NT2/D1 (cell line): ENCODE data around the gene RFX8.

ENCODE experiments used
- DNase-seq: peaks from one replicate; pipeline ENCODE4 v3.0.0-alpha.2; 2011; ENCODE audit warnings: low read depth, low spot score
- H3K27me3 ChIP-seq: 2 replicates; pipeline ENCODE4 v1.6.0; 2011; ENCODE audit warnings: mild to moderate bottlenecking; ENCODE audit not compliant: insufficient read length, insufficient read depth
- H3K36me3 ChIP-seq: 2 replicates; pipeline ENCODE4 v1.6.1; 2011; ENCODE audit warnings: mild to moderate bottlenecking, low read length, mixed read lengths; ENCODE audit not compliant: insufficient read depth, insufficient read length
- H3K4me1 ChIP-seq: 2 replicates; pipeline ENCODE4 v1.5.1; 2011; ENCODE audit not compliant: insufficient read depth, insufficient read length
- H3K4me3 ChIP-seq: 2 replicates; pipeline ENCODE4 v1.5.1; 2011; ENCODE audit warnings: low read depth; ENCODE audit not compliant: insufficient read length
- H3K9ac ChIP-seq: 2 replicates; pipeline ENCODE4 v1.6.0; 2011; ENCODE audit warnings: low read depth; ENCODE audit not compliant: insufficient read length
- H3K9me3 ChIP-seq: 2 replicates; pipeline ENCODE4 v1.5.1; 2011; ENCODE audit warnings: mild to moderate bottlenecking, low read length; ENCODE audit not compliant: insufficient read depth
- SUZ12 ChIP-seq: IDR thresholded peaks from 2 replicates; pipeline ENCODE4 v1.6.1; 2011; ENCODE audit not compliant: insufficient read length, insufficient read depth; ENCODE audit errors: extremely low read depth
- YY1 ChIP-seq: IDR thresholded peaks from 2 replicates; pipeline ENCODE4 v1.6.1; 2011; ENCODE audit not compliant: insufficient read length, insufficient read depth
- ZNF274 ChIP-seq: IDR thresholded peaks from 2 replicates; pipeline ENCODE4 v1.6.1; 2011; ENCODE audit warnings: mild to moderate bottlenecking, low read depth, low read length

The RFX8 gene

DNA sequence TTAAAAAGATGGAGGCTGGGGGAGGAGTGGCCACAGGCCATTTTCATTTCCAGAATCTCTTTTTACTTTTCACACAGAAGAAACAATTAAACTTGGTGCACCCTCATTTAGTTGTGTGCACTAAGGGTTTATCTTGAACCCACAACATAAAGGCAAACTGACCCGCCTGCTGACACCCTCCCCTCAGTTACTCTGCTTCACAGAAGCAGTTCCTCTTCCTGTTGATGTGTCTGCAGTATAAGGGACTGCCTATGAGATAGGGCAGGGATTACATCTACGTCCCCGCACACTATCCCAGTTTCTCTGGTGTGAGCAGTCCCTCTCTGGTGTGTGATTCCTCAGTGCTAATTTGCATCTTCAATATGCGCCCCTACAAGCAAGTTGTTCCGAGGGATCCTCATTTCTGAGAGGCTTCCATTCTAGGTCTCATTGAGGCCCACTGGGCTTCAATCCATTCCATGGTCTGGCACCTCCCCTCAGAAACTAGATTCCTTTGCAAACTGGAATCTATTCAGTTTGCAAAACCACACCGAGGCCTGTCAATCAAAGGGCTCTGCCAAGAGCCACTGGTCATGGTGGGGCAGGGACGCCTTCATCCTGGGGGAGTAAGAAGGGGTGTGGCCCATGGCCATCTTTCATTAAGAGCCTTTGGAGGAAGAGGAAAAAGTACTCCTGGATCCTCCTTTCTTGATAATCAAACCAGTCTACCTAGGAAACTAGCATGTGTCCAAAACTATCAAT is 99.9 kb downstream of the RFX8 start:
- no peak overlapping the region for H3K4me3 ChIP-seq
- DNase-seq: no peak
- peaks cover 9% of the 10 kb centered on the region for H3K4me1 ChIP-seq
- no peaks in the 10 kb centered on the region for H3K36me3 ChIP-seq
- H3K9me3 ChIP-seq: 0 out of 2 replicates have a peak, but pooled peaks cover 6% of the 10 kb centered on the region
- TF ChIP-seq YY1 (no peak), ZNF274 (no peak), SUZ12 (no peak)
- no peak overlapping the region for H3K9ac ChIP-seq
- H3K27me3 ChIP-seq: no peaks in the 10 kb centered on the region

DNA sequence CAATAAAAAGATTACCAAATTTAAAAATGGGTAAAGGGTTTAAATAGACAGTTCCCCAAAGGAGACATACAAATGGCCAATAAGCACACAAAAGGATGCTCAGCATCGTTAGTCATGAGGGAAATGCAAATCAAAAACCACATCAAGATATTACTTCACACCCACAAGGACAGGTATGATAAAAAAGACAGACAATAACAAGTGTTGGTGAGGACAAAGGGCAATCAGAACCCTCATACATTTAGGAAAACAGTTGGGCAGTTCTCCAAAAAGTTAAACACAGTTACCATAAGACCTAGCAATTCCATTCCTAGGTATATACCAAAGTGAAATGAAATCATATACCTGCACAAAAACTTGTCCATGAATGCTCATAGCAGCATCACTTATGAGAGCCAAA is 102.1 kb downstream of the RFX8 start:
- Histone ChIP-seq H3K4me1 (peaks cover 9% of the 10 kb centered on the region), H3K36me3 (no peaks in the 10 kb centered on the region), H3K4me3 (no peak overlapping the region), H3K9me3 (0 out of 2 replicates have a peak, but pooled peaks cover 6% of the 10 kb centered on the region), H3K27me3 (peaks cover 2% of the 10 kb centered on the region), H3K9ac (no peak overlapping the region)
- TF ChIP-seq ZNF274 (no peak), YY1 (no peak)
- no peak for DNase-seq

DNA sequence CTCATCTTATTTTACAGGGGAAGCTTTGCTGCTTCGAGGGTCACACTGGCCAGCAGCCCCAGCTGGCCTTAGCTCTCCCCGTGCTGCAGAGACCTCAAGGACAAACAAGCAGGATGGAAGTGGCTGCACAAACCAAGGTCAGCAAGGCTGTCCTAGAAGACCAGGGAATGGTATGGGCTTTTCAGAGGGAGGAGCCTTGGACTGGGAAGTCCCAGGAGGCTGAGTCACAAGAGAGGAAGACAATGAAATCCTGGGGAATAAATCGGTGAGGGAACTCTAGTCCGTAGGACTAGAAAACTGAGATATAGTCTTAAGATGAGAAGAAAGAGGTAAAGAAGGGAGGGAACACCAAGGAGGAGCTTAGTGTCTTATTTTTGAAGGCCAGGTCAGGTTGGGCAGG is 103.3 kb downstream of the RFX8 start:
- peaks cover 9% of the 10 kb centered on the region for H3K4me1 ChIP-seq
- DNase-seq: no peak
- no peaks in the 10 kb centered on the region for H3K36me3 ChIP-seq
- H3K4me3 ChIP-seq: no peak overlapping the region
- TF ChIP-seq ZNF274: no peak
- TF ChIP-seq YY1: no peak
- TF ChIP-seq SUZ12: no peak
- no peak overlapping the region for H3K9ac ChIP-seq
- H3K9me3 ChIP-seq: 0 out of 2 replicates have a peak, but pooled peaks cover 6% of the 10 kb centered on the region
- H3K27me3 ChIP-seq: peaks cover 2% of the 10 kb centered on the region

DNA sequence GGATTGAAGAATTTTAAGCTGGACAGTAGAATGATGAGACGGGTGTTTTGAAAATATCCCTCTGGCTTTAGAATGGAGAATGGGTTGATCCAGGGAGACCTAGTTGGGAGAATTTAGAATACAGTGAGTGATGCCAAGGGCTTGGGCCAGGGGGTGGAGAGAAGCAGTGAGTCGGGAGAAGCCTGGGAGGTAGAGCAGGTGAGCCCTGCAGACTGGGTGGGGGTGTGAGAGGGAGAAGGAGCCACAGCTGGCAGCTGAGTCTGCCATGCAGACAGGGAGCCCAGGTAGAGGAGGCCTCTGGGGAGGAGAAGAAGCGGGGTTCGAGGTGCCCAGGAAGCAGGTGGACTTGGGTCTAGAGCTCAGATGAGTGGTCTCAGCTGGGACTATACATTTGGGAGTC is 105.8 kb downstream of the RFX8 start:
- TF ChIP-seq ZNF274: no peak
- no peak for TF ChIP-seq SUZ12
- TF ChIP-seq YY1: no peak
- no peaks in the 10 kb centered on the region for H3K36me3 ChIP-seq
- H3K9me3 ChIP-seq: 0 out of 2 replicates have a peak, but pooled peaks cover 6% of the 10 kb centered on the region
- H3K4me3 ChIP-seq: no peak overlapping the region
- DNase-seq: no peak
- H3K4me1 ChIP-seq: peaks cover 9% of the 10 kb centered on the region
- H3K9ac ChIP-seq: no peak overlapping the region
- peaks cover 2% of the 10 kb centered on the region for H3K27me3 ChIP-seq

DNA sequence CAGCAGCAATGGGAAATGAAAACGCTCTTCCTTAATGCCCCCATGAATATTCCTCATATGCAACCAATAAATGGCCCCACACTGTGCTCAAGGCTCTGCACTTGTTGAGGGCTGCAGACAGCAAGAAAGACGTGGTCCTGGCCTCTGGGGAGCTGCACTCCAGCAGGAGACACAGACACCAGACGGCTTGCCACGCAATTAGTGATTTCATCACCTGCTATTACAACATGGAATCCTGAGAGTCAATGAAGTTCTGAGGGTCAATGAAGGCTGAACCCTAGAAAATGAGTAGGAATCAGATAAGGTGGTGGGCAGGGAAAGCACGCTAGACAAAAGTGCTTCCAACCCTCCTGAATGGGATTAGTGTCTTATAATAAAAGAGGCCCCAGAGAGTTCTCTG is 106.5 kb downstream of the RFX8 start:
- DNase-seq: no peak
- peaks cover 9% of the 10 kb centered on the region for H3K4me1 ChIP-seq
- no peak overlapping the region for H3K9ac ChIP-seq

DNA sequence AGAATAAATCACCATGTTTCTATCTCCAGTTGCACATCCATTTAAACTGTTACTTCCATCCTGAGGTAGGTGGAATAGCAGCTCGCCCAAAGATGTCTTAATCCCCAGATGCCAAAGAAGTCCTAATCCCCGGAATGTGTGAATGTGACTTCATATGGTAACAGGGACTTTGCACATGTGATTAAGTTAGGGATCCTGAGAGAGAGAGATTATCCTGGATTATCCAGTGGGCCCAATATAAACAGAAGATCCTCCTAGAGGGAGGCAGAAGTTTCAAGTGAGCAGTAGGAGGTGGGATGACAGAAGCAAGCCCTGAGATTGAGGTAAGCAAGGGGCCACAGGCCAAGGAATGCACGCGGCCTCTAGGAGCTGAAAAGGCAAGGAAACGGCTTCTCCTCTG is 107.4 kb downstream of the RFX8 start:
- Histone ChIP-seq H3K4me1 (peaks cover 9% of the 10 kb centered on the region), H3K9me3 (no peaks in the 10 kb centered on the region), H3K4me3 (no peak overlapping the region), H3K36me3 (no peaks in the 10 kb centered on the region), H3K27me3 (peaks cover 2% of the 10 kb centered on the region), H3K9ac (no peak overlapping the region)
- DNase-seq: no peak
- TF ChIP-seq YY1 (no peak), ZNF274 (no peak), SUZ12 (no peak)

More for the DNA sequence above, 106.5 kb downstream of the RFX8 start:
- no peaks in the 10 kb centered on the region for H3K36me3 ChIP-seq
- TF ChIP-seq ZNF274 (no peak), SUZ12 (no peak), YY1 (no peak)
- no peak overlapping the region for H3K4me3 ChIP-seq
- 0 out of 2 replicates have a peak, but pooled peaks cover 6% of the 10 kb centered on the region for H3K9me3 ChIP-seq
- H3K27me3 ChIP-seq: peaks cover 2% of the 10 kb centered on the region

DNA sequence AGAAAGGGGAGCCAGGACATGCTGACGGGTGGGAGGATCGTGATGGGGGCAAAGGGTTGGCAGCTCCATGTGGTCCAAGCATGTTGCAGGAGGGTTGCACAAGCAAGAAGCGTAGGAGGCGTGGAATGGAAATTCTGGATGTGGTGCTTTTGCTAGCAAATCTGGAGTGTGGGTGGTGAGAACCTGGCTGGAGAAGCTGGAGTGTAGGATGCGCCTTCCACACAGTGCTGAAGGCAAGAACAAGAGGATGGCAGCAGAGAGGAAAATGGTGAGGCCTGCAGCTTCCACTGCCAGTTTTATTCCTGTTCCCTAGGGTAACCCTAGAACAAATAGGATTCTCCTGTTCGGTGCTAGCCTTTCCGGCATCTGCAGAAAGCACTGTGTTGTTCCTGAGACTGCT is 110.0 kb downstream of the RFX8 start:
- peaks cover 2% of the 10 kb centered on the region for H3K27me3 ChIP-seq
- H3K4me1 ChIP-seq: peaks cover 3% of the 10 kb centered on the region
- no peaks in the 10 kb centered on the region for H3K36me3 ChIP-seq
- no peaks in the 10 kb centered on the region for H3K9me3 ChIP-seq
- TF ChIP-seq YY1: no peak
- TF ChIP-seq SUZ12: no peak
- no peak for TF ChIP-seq ZNF274
- H3K9ac ChIP-seq: no peak overlapping the region
- DNase-seq: no peak
- no peak overlapping the region for H3K4me3 ChIP-seq

DNA sequence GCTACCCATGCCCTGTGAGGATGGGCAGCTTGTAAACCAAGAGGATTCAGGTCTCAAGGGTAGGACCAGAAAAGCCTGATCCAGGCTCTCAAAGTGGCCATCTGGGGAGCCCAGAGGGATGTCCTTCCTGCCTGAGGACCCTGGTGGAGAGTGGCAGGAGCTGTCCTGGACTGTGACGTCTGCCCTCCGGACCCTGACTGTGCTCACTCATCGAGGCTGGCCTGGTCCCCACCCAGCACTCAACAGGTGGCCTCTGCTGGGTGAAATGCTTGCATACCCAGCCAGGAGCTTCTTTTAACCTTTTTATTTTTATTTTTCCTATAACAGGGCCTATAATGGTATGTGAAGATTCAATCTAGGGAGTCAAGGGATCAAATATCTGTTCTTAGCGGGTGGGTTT is 112.1 kb downstream of the RFX8 start:
- Histone ChIP-seq H3K27me3 (no peaks in the 10 kb centered on the region), H3K4me3 (no peak overlapping the region), H3K4me1 (peaks cover 3% of the 10 kb centered on the region), H3K9me3 (no peaks in the 10 kb centered on the region), H3K36me3 (no peaks in the 10 kb centered on the region), H3K9ac (no peak overlapping the region)
- no peak for DNase-seq
- TF ChIP-seq SUZ12 (no peak), ZNF274 (no peak), YY1 (no peak)
